CD4-positive, alpha-beta T cell treated with Interleukin-6 at 100 ng/mL for 8 hours (primary cell): ENCODE data around the gene CITED1.

Source experiments
- DNase-seq: peaks from one replicate; pipeline ENCODE4 v3.0.0-alpha.2; 2020; ENCODE audit warnings: mixed read lengths, low spot score

CITED1 gene

GRCh38 chrX:72270316-72270866, 35.3 kb downstream of the CITED1 start:
- DNase-seq, result no peak

GRCh38 chrX:72269671-72270251, 36.0 kb downstream of the CITED1 start:
- DNase-seq, result no peak

GRCh38 chrX:72268597-72269365, 36.9 kb downstream of the CITED1 start:
- no peak for DNase-seq

GRCh38 chrX:72265263-72265662, 40.5 kb downstream of the CITED1 start:
- DNase-seq, result no peak

GRCh38 chrX:72262077-72262476, 43.6 kb downstream of the CITED1 start:
- DNase-seq, result no peak

GRCh38 chrX:72260448-72260847, 45.3 kb downstream of the CITED1 start:
- DNase-seq, result no peak

- no peak for DNase-seq
Observed at GRCh38 chrX:72258174-72258573, 47.5 kb downstream of the CITED1 start.

GRCh38 chrX:72255864-72256263, 49.9 kb downstream of the CITED1 start:
- DNase-seq, result no peak

- no peak for DNase-seq
Observed at GRCh38 chrX:72255445-72255844, 50.3 kb downstream of the CITED1 start.

GRCh38 chrX:72254816-72255215, 50.9 kb downstream of the CITED1 start:
- no peak for DNase-seq

- no peak for DNase-seq
Observed at GRCh38 chrX:72253686-72254085, 52.0 kb downstream of the CITED1 start.
